ENCODE data around the gene RNH1. TPM values are rescaled to one million over a fixed set of nuclear protein-coding genes. Genes with fewer than 3 reads are reported as not detected.

Gene RNH1
- total and polyA plus RNA-seq, 2 experiments from 2014 or later: 623 to 751 TPM

- Histone ChIP-seq H3K9ac (no peak overlapping the region), H3K4me3 (no peak overlapping the region), H3K27ac (no peak overlapping the region), H3K9me3 (ENCODE audit: low read depth) (no peaks in the 10 kb centered on the region), H3K4me2 (ENCODE audit: unreplicated experiment) (no peak overlapping the region), H3K79me2 (ENCODE audit: insufficient read depth) (no peaks in the 10 kb centered on the region), H3F3A (ENCODE audit: insufficient read depth) (no peaks in the 10 kb centered on the region), H3K4me1 (ENCODE audit: insufficient read depth) (no peaks in the 10 kb centered on the region), H4K20me1 (ENCODE audit: insufficient read depth) (no peaks in the 10 kb centered on the region), H3K36me3 (ENCODE audit: low read depth) (no peaks in the 10 kb centered on the region), H3K27me3 (replicated peaks; ENCODE audit: insufficient read depth) (peaks cover under 1% of the 10 kb centered on the region; the same call in 1 of the 2 replicates), H2AFZ (no peak overlapping the region), H3K9me2 (ENCODE audit: insufficient read depth) (no peaks in the 10 kb centered on the region)
- 66 to 75% methylated on average over 9 to 14 of the region's 16 CpGs for WGBS, 2 experiments (ENCODE audit: low coverage in 1 of 2, low lambda C conversion rate in 2 of 2, missing lambda C conversion rate in 2 of 2)
- in situ Hi-C loops (cut with MboI): no loop called here
- TF ChIP-seq EZH2 (IDR thresholded peaks at IDR 0.05; ENCODE audit: insufficient read depth, poor library complexity, severe bottlenecking): no peak
- TF ChIP-seq EZH2phosphoT487 (IDR thresholded peaks at IDR 0.05; ENCODE audit: insufficient read depth, low read depth): no peak
- no peak for DNase-seq
Measured at GRCh38 chr11:551131-551530, 44.1 kb upstream of the RNH1 start.

- 77 to 80% methylated on average over 3 to 5 of the region's 5 CpGs for WGBS, 2 experiments (ENCODE audit: low coverage in 1 of 2, low lambda C conversion rate in 2 of 2, missing lambda C conversion rate in 2 of 2)
- in situ Hi-C loops (cut with MboI): no loop called here
Measured at GRCh38 chr11:550746-551085, 43.7 kb upstream of the RNH1 start.

GRCh38 chr11:550021-550745 is 43.1 kb upstream of the RNH1 start:
- Histone ChIP-seq H3F3A (ENCODE audit: insufficient read depth) (no peaks in the 10 kb centered on the region), H3K27ac (no peak overlapping the region), H3K36me3 (ENCODE audit: low read depth) (no peaks in the 10 kb centered on the region), H3K27me3 (replicated peaks; ENCODE audit: insufficient read depth) (no peaks in the 10 kb centered on the region; the same call in 1 of the 2 replicates), H3K79me2 (ENCODE audit: insufficient read depth) (no peaks in the 10 kb centered on the region), H3K9me2 (ENCODE audit: insufficient read depth) (no peaks in the 10 kb centered on the region), H3K4me1 (ENCODE audit: insufficient read depth) (no peaks in the 10 kb centered on the region), H4K20me1 (ENCODE audit: insufficient read depth) (no peaks in the 10 kb centered on the region), H3K9ac (no peak overlapping the region), H3K4me2 (ENCODE audit: unreplicated experiment) (no peak overlapping the region), H3K9me3 (ENCODE audit: low read depth) (no peaks in the 10 kb centered on the region), H2AFZ (no peak overlapping the region), H3K4me3 (no peak overlapping the region)
- no peak for DNase-seq
- TF ChIP-seq EZH2phosphoT487 (IDR thresholded peaks at IDR 0.05; ENCODE audit: insufficient read depth, low read depth) (no peak), EZH2 (IDR thresholded peaks at IDR 0.05; ENCODE audit: insufficient read depth, poor library complexity, severe bottlenecking) (no peak)
- in situ Hi-C loops (cut with MboI): no loop called here
- 89 to 92% methylated on average over 24 to 25 of the region's 25 CpGs for whole genome bisulfite sequencing, 2 experiments (ENCODE audit: low coverage in 1 of 2, low lambda C conversion rate in 2 of 2, missing lambda C conversion rate in 2 of 2)

More at GRCh38 chr11:550746-551085, 43.7 kb upstream of the RNH1 start:
- Histone ChIP-seq H3K4me2 (ENCODE audit: unreplicated experiment) (no peak overlapping the region), H3F3A (ENCODE audit: insufficient read depth) (no peaks in the 10 kb centered on the region), H3K9me3 (ENCODE audit: low read depth) (no peaks in the 10 kb centered on the region), H3K9me2 (ENCODE audit: insufficient read depth) (no peaks in the 10 kb centered on the region), H3K27me3 (replicated peaks; ENCODE audit: insufficient read depth) (no peaks in the 10 kb centered on the region; the same call in 1 of the 2 replicates), H3K79me2 (ENCODE audit: insufficient read depth) (no peaks in the 10 kb centered on the region), H3K36me3 (ENCODE audit: low read depth) (no peaks in the 10 kb centered on the region), H3K4me3 (no peak overlapping the region), H3K4me1 (ENCODE audit: insufficient read depth) (no peaks in the 10 kb centered on the region), H3K27ac (no peak overlapping the region), H3K9ac (no peak overlapping the region), H2AFZ (no peak overlapping the region), H4K20me1 (ENCODE audit: insufficient read depth) (no peaks in the 10 kb centered on the region)
- DNase-seq: no peak
- TF ChIP-seq EZH2phosphoT487 (IDR thresholded peaks at IDR 0.05; ENCODE audit: insufficient read depth, low read depth) (no peak), EZH2 (IDR thresholded peaks at IDR 0.05; ENCODE audit: insufficient read depth, poor library complexity, severe bottlenecking) (no peak)

GRCh38 chr11:548700-549603 is 41.9 kb upstream of the RNH1 start:
- H3F3A ChIP-seq (ENCODE audit: insufficient read depth): no peaks in the 10 kb centered on the region
- in situ Hi-C loops (cut with MboI): no loop called here
- DNase-seq: peak; percentile 38
- H3K27ac ChIP-seq: no peak overlapping the region
- H3K36me3 ChIP-seq (ENCODE audit: low read depth): no peaks in the 10 kb centered on the region
- no peaks in the 10 kb centered on the region for H3K27me3 ChIP-seq (replicated peaks; ENCODE audit: insufficient read depth)
- no peak overlapping the region for H3K4me3 ChIP-seq
- no peak overlapping the region for H2AFZ ChIP-seq
- TF ChIP-seq EZH2 (IDR thresholded peaks at IDR 0.05; ENCODE audit: insufficient read depth, poor library complexity, severe bottlenecking) (no peak), EZH2phosphoT487 (IDR thresholded peaks at IDR 0.05; ENCODE audit: insufficient read depth, low read depth) (no peak)
- no peaks in the 10 kb centered on the region for H3K9me2 ChIP-seq (ENCODE audit: insufficient read depth)
- no peak overlapping the region for H3K4me2 ChIP-seq (ENCODE audit: unreplicated experiment)
- H3K4me1 ChIP-seq (ENCODE audit: insufficient read depth): no peaks in the 10 kb centered on the region
- H4K20me1 ChIP-seq (ENCODE audit: insufficient read depth): no peaks in the 10 kb centered on the region
- WGBS, 2 experiments (ENCODE audit: low coverage in 1 of 2, low lambda C conversion rate in 2 of 2, missing lambda C conversion rate in 2 of 2): 69 to 72% methylated on average over 31 to 32 of the region's 32 CpGs
- no peaks in the 10 kb centered on the region for H3K9me3 ChIP-seq (ENCODE audit: low read depth)
- no peaks in the 10 kb centered on the region for H3K79me2 ChIP-seq (ENCODE audit: insufficient read depth)
- no peak overlapping the region for H3K9ac ChIP-seq
